Epithelial cell of proximal tubule (primary cell): Measurements from ENCODE around the gene DGUOK. TPM values are rescaled to one million over a fixed set of nuclear protein-coding genes. Genes with fewer than 3 reads are reported as not detected.

Experiments
- DNase-seq: peaks from one replicate; pipeline ENCODE4 v3.0.0-alpha.2; 2011; ENCODE audit warnings: low read depth
- H3K4me3 ChIP-seq: 2 replicates; pipeline ENCODE4 v1.5.1; 2011; ENCODE audit warnings: low read depth, mild to moderate bottlenecking, low read length
- total RNA-seq: library from RNA; depleted of rRNA; stranded (reverse); fragments of >200 nt; gene quantifications from 2 replicates; pipeline ENCODE4 v1.2.3, GENCODE V29; 2015
- TF ChIP-seq, protein P1 (sequence below): conservative IDR thresholded peaks from 2 replicates; pipeline ENCODE4 v1.5.1; 2012; ENCODE audit warnings: low read depth, mild to moderate bottlenecking, low read length

DGUOK gene
- total RNA-seq, 1 donor from 2014 or later: 65.6 TPM

- DNase-seq: no peak
- no peak overlapping the region for H3K4me3 ChIP-seq
- TF ChIP-seq, protein P1, sequence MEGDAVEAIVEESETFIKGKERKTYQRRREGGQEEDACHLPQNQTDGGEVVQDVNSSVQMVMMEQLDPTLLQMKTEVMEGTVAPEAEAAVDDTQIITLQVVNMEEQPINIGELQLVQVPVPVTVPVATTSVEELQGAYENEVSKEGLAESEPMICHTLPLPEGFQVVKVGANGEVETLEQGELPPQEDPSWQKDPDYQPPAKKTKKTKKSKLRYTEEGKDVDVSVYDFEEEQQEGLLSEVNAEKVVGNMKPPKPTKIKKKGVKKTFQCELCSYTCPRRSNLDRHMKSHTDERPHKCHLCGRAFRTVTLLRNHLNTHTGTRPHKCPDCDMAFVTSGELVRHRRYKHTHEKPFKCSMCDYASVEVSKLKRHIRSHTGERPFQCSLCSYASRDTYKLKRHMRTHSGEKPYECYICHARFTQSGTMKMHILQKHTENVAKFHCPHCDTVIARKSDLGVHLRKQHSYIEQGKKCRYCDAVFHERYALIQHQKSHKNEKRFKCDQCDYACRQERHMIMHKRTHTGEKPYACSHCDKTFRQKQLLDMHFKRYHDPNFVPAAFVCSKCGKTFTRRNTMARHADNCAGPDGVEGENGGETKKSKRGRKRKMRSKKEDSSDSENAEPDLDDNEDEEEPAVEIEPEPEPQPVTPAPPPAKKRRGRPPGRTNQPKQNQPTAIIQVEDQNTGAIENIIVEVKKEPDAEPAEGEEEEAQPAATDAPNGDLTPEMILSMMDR: no peak
These were observed 5.1 kb downstream of the DGUOK start for GRCh38 chr2:73931531-73932500.

GRCh38 chr2:73933194-73933593 is 6.5 kb downstream of the DGUOK start:
- DNase-seq: no peak
- TF ChIP-seq, protein P1: no peak
- H3K4me3 ChIP-seq: no peak overlapping the region

GRCh38 chr2:73935641-73936040 is 9.0 kb downstream of the DGUOK start:
- DNase-seq: no peak
- H3K4me3 ChIP-seq: no peak overlapping the region
- TF ChIP-seq, protein P1: no peak

DNA sequence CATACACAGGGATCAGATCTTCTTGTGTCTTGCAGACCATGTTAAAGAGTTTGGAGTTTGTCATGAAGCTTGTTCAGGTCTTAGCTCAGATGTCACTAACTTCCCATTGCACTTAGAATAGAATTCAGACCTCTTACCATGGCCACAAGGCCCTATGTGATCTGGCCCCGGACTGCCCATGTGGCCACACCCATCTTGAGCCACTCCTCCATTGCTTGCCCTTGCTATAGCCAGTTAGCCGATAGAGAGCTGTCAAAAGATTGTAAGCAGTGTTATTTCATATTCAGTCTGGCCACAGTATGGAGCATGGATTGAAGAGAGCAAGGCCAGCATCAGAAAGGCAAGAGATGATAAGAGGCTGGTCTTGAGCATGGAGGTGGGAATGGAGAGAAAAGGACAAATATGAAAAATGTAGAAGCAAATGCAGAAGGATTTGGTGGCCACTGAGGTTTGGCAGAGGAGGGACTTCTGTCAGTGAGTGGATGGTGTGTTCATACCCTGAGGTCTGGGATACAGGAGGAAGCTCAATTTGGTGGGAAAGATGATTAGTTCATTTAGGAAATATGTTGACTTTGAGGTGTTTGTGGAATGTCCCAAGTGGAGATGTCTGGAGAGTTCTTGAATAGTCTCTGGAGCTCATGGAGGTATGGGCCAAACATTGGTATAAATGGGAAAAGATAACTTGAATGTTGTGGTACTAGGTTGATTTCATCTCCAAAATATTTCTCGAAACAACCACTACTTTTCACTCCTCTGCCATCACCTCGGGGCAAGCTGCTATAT is 10.6 kb downstream of the DGUOK start:
- no peak for DNase-seq

DNA sequence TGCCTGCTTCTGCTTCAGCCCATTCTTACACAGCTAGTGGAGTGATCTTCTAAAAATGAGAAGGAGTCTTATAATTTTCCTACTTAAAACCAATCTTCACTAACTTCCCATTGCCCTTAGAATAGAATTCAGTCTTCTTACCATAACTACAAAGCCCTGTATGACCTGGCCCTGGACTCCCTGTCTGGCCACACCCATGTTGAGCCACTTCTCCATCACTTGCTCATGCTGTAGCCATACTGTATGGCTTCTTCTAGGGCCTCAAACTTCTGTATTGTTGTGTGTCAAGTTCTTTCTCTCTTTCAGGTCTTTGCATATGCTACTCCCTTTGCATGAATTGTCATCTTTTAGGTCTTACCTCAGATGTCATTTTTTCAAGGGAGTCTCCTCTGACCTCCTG is 11.2 kb downstream of the DGUOK start:
- no peak overlapping the region for H3K4me3 ChIP-seq
- TF ChIP-seq, protein P1: no peak
- no peak for DNase-seq

More for the DNA sequence above, 10.6 kb downstream of the DGUOK start:
- no peak overlapping the region for H3K4me3 ChIP-seq
- TF ChIP-seq, protein P1: no peak

DNA sequence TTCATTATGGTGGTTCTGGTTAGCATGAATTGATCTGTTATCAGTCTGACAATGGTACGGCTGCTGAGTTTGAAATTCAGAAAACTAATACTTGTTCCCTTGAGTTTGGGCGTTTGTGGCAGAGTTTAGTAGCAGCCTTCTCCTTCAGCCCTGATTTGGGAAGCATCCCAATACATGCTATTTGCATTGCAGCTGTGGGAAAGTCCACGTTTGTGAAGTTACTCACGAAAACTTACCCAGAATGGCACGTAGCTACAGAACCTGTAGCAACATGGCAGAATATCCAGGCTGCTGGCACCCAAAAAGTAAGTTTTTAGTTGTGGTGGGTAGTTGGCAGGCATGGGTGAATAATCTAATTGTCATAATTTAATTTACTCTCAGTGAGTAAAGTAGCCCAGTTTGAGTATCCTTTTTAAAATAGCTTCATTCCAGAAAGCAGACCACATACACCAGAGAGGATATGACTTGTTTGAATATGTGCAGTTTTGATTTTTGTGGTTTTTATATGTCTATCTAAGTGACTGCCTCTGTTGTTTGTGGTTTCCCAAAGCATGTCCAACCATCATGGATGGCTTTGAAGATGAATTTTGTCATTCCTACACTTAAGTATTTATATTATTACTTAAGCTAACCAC is 12.2 kb downstream of the DGUOK start:
- DNase-seq: no peak
- TF ChIP-seq, protein P1: no peak
- no peak overlapping the region for H3K4me3 ChIP-seq
